WTC11 (cell line): ENCODE data around the gene GPR153. TPM values are rescaled to one million over a fixed set of nuclear protein-coding genes. Genes with fewer than 3 reads are reported as not detected.

Experiments used
- ATAC-seq: fragments of 200-7000 bp; cut with Tn5 transposase; 2 replicates; pipeline ENCODE4 v1.10.0; 2021; ENCODE audit warnings: mild to moderate bottlenecking, moderate library complexity
- CTCF ChIA-PET: fragments of 300-600 bp; sonication (Branson Sonifier 250); formaldehyde crosslinking; loops from one replicate; lab custom pipeline; 2021; ENCODE audit warnings: antibody characterized with exemption; lab: Charles Lee
- POLR2A ChIA-PET: fragments of 350-600 bp; sonication (Branson Sonifier 250); formaldehyde crosslinking; loops from one replicate; lab custom pipeline; 2021; ENCODE audit warnings: antibody characterized with exemption; lab: Charles Lee
- DNase-seq: peaks from one replicate; pipeline ENCODE4 v3.0.0; 2021; ENCODE audit warnings: low spot score
- H3K27ac Mint-ChIP-seq: 2 replicates; pipeline ENCODE4 v1.8.0; 2021; ENCODE audit warnings: mixed read lengths
- H3K27me3 Mint-ChIP-seq: 2 replicates; pipeline ENCODE4 v1.8.0; 2021; ENCODE audit warnings: low read depth, mild to moderate bottlenecking, moderate library complexity, mixed read lengths
- H3K36me3 Mint-ChIP-seq: 2 replicates; pipeline ENCODE4 v1.8.0; 2021; ENCODE audit warnings: mixed read lengths
- H3K4me1 Mint-ChIP-seq: 2 replicates; pipeline ENCODE4 v1.8.0; 2022; ENCODE audit warnings: mixed read lengths
- H3K4me3 Mint-ChIP-seq: 2 replicates; pipeline ENCODE4 v1.8.0; 2021; ENCODE audit warnings: mild to moderate bottlenecking, moderate library complexity, mixed read lengths
- H3K9me3 Mint-ChIP-seq: 2 replicates; pipeline ENCODE4 v1.8.0; 2021; ENCODE audit warnings: mixed read lengths
- ATF3 ChIP-seq: sonication (generic); formaldehyde crosslinking; conservative IDR thresholded peaks from 2 replicates; pipeline ENCODE4 v1.8.1; 2022; ENCODE audit warnings: mild to moderate bottlenecking, missing genetic modification reagents
- ERG ChIP-seq: fragments of 250-450 bp; sonication (Bioruptor Pico); IDR thresholded peaks from 2 replicates; pipeline ENCODE4 v1.8.0; 2021; ENCODE audit warnings: mild to moderate bottlenecking
- ETV6 ChIP-seq: sonication (generic); formaldehyde crosslinking; IDR thresholded peaks from 2 replicates; pipeline ENCODE4 v1.8.1; 2022; ENCODE audit warnings: mild to moderate bottlenecking, missing genetic modification reagents
- MAX ChIP-seq: sonication (generic); formaldehyde crosslinking; IDR thresholded peaks from 2 replicates; pipeline ENCODE4 v1.8.0; 2022; ENCODE audit warnings: mild to moderate bottlenecking, missing genetic modification reagents
- NFE2L1 ChIP-seq: sonication (generic); formaldehyde crosslinking; IDR thresholded peaks from 2 replicates; pipeline ENCODE4 v1.8.1; 2023; ENCODE audit warnings: missing genetic modification reagents
- ZNF138 ChIP-seq: sonication (generic); formaldehyde crosslinking; conservative IDR thresholded peaks from 2 replicates; pipeline ENCODE4 v1.8.1; 2022; ENCODE audit warnings: mild to moderate bottlenecking, moderate library complexity, missing genetic modification reagents
- ZNF281 ChIP-seq: sonication (generic); formaldehyde crosslinking; IDR thresholded peaks from 2 replicates; pipeline ENCODE4 v1.8.0; 2023; ENCODE audit warnings: mild to moderate bottlenecking, missing genetic modification reagents
- ZNF396 ChIP-seq: fragments of 250-450 bp; sonication (Bioruptor Pico); IDR thresholded peaks from 2 replicates; pipeline ENCODE4 v1.8.0; 2021; ENCODE audit warnings: mild to moderate bottlenecking, moderate library complexity, borderline replicate concordance
- ZNF423 ChIP-seq: fragments of 250-450 bp; sonication (Bioruptor Pico); IDR thresholded peaks from 2 replicates; pipeline ENCODE4 v2.1.2; 2022; ENCODE audit warnings: mild to moderate bottlenecking, moderate library complexity
- ZNF512 ChIP-seq: sonication (generic); formaldehyde crosslinking; IDR thresholded peaks from 2 replicates; pipeline ENCODE4 v1.8.1; 2022; ENCODE audit warnings: missing genetic modification reagents, borderline replicate concordance
- total RNA-seq: library from RNA; stranded (reverse); gene quantifications from 3 replicates; pipeline ENCODE4 v1.2.3, GENCODE V29; 2021

The GPR153 gene
- total RNA-seq, 1 experiment from 2014 or later = 13.4 TPM

GRCh38 chr1:6268415-6268814, 7.5 kb upstream of the GPR153 start:
- Mint-ChIP-seq H3K9me3 (no peaks in the 10 kb centered on the region), H3K27me3 (no peaks in the 10 kb centered on the region), H3K36me3 (no peaks in the 10 kb centered on the region), H3K4me3 (no peak overlapping the region), H3K4me1 (peaks cover 8% of the 10 kb centered on the region), H3K27ac (no peak overlapping the region)
- POLR2A ChIA-PET = interaction anchor here (1.2 kb wide), 1 partner anchor 20 kb away, joined by 3 read pairs; no protein-coding TSS in a partner anchor
- CTCF ChIA-PET = interaction anchor here (0.8 to 14.8 kb wide), 26 partner anchors 8 to 212 kb away, joined by 3 to 164 read pairs (median 4); no protein-coding TSS in a partner anchor
- TF ChIP-seq ZNF138 (CRISPR knock-in tag) (no peak), MAX (CRISPR knock-in tag) (peak; percentile 29; the same call in 1 of the 2 replicates)
- ATAC-seq = peak; percentile 77
- DNase-seq = peak; percentile 67

GRCh38 chr1:6267686-6268322, 6.9 kb upstream of the GPR153 start:
- no peak for ATAC-seq
- POLR2A ChIA-PET = interaction anchor here (1.2 kb wide), 1 partner anchor 20 kb away, joined by 3 read pairs; no protein-coding TSS in a partner anchor
- peaks cover 2% of the 10 kb centered on the region for H3K4me1 Mint-ChIP-seq
- no peak overlapping the region for H3K4me3 Mint-ChIP-seq
- CTCF ChIA-PET = interaction anchor here (0.8 to 14.8 kb wide), 27 partner anchors 8 to 213 kb away, joined by 3 to 164 read pairs (median 4); no protein-coding TSS in a partner anchor
- H3K9me3 Mint-ChIP-seq = no peaks in the 10 kb centered on the region
- TF ChIP-seq ATF3 (CRISPR knock-in tag) = no peak
- no peaks in the 10 kb centered on the region for H3K36me3 Mint-ChIP-seq
- DNase-seq = no peak
- no peaks in the 10 kb centered on the region for H3K27me3 Mint-ChIP-seq
- peak overlapping the region; percentile 26; the same call in 1 of the 2 replicates for H3K27ac Mint-ChIP-seq

- Mint-ChIP-seq H3K4me3 (no peak overlapping the region), H3K36me3 (no peaks in the 10 kb centered on the region), H3K27me3 (peaks cover 7% of the 10 kb centered on the region)
- CTCF ChIA-PET = interaction anchor here (0.8 to 14.8 kb wide), 7 partner anchors 14 to 157 kb away, joined by 3 to 164 read pairs (median 5); no protein-coding TSS in a partner anchor
- POLR2A ChIA-PET = no interaction called here
- no peak for DNase-seq
- TF ChIP-seq MAX (CRISPR knock-in tag) (no peak), ZNF423 (CRISPR knock-in tag) (no peak), ZNF512 (CRISPR knock-in tag) (no peak), NFE2L1 (CRISPR knock-in tag) (no peak), ATF3 (CRISPR knock-in tag) (no peak), ZNF396 (CRISPR knock-in tag) (no peak), ETV6 (CRISPR knock-in tag) (no peak), ZNF281 (CRISPR knock-in tag) (no peak), ERG (CRISPR knock-in tag) (no peak)
- TF ChIP-seq, all 79 proteins: peak for 0
- Mint-ChIP-seq H3K4me1 (peaks cover 6% of the 10 kb centered on the region), H3K9me3 (no peaks in the 10 kb centered on the region), H3K27ac (no peak overlapping the region)
- no peak for ATAC-seq
These were observed 5.7 kb upstream of the GPR153 start for GRCh38 chr1:6266641-6267040.
